Measurements from ENCODE around the gene RAB9A. TPM values are rescaled to one million over a fixed set of nuclear protein-coding genes. Genes with fewer than 3 reads are reported as not detected.

Gene RAB9A
- total RNA-seq, 4 donors from 2014 or later = 37.0 to 49.8 (median 45.1) TPM

DNA sequence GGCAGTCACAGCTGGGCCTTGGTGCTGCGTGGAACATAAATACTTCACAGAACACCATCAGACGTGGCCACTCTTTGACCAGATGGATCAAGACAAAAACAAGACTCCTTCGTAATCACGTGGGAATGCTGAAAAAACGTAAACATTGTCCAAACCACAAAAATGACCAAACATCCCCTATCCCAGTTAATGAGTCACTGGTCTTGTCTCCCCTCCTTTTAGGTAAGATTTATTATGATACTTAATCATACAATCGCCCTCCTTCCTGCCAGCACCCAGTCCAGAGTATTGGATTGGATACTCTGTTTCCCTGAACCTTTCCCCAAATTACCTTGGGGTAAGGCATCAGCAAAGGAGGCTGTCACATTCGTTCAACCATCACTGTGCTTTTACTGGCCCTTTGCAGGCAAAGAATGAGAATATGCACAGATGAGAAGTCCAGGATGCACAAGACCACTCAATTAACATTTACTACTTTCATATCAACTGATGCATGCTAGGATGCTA, 36.6 kb upstream of the RAB9A start:
- TF ChIP-seq CTCF (IDR thresholded peaks at IDR 0.05; ENCODE audit: low read depth) = no peak

DNA sequence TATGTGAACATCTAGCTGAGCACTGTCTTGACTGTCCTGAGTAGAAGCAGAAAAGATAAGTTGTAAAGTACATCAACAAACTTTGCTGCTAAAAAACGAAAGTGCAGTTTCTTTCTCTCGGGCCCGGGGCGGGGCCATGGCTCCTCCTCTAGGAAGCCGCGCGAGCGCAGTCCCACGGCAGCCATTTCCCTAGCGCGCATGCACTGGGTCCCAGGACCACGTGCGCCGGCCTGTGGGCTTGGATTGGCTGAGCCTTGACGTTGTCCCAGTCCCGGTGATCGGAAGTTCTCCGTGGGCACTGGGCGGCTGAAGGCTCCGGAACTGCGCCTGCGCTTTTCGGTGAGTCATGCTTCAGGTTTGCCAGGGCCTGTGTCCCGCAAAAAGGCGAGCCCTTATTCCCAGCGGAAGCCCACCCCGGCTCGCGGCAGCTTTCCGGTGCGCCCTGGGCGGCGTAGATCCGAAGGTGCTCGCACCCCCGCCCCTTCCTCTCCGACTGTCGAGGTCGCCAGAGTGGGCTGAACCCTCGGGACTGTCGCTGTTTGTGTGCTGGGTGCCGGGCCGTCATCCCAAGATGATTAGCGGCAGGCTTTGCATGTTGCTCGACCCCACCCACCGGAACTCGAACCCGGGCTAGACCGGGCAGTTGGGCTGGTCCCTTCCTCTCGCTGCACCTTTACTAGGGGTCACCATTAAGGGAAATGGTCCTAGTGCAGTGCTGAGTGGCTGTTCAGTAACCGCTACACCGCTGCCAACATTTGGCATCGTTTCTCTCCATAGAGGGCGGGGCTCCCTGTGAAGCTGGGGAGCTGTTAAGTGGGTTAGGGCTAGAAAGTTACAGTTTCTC, 35.9 kb upstream of the RAB9A start, which contains the start of gene TCEANC:
TSS of gene TCEANC (plus strand) at position 292 of the 844 bp plus-strand sequence. CDS start 9,368 bp downstream, outside the sequence.
- no peak for TF ChIP-seq CTCF (IDR thresholded peaks at IDR 0.05; ENCODE audit: low read depth)

GRCh38 chrX:13654116-13654515, 34.8 kb upstream of the RAB9A start:
- no peak for TF ChIP-seq CTCF (IDR thresholded peaks at IDR 0.05; ENCODE audit: low read depth)

GRCh38 chrX:13655674-13656073, 33.3 kb upstream of the RAB9A start:
- TF ChIP-seq CTCF (IDR thresholded peaks at IDR 0.05; ENCODE audit: low read depth) = no peak

- no peak for TF ChIP-seq CTCF (IDR thresholded peaks at IDR 0.05; ENCODE audit: low read depth)
These were observed 30.3 kb upstream of the RAB9A start for GRCh38 chrX:13658602-13659001.

DNA sequence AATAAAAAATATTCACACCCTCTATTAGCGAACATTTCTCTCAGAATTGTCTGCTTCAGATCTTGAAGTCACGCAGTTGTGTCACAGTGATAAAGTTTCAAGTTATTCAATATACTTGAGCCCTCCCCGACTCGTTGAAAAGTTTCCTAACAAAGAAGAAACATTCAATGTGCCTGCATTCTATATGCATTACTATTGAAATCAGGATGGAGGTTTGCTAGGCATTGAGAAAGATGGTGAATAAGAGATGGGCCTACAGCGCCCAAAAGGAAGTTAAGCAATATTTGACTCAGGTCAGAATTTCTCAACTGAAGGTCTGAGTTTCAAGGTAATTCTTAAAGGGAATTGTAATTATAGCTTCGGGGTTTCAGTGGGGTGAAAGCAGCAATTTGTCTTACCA, 29.9 kb upstream of the RAB9A start:
- no peak for TF ChIP-seq CTCF (IDR thresholded peaks at IDR 0.05; ENCODE audit: low read depth)

DNA sequence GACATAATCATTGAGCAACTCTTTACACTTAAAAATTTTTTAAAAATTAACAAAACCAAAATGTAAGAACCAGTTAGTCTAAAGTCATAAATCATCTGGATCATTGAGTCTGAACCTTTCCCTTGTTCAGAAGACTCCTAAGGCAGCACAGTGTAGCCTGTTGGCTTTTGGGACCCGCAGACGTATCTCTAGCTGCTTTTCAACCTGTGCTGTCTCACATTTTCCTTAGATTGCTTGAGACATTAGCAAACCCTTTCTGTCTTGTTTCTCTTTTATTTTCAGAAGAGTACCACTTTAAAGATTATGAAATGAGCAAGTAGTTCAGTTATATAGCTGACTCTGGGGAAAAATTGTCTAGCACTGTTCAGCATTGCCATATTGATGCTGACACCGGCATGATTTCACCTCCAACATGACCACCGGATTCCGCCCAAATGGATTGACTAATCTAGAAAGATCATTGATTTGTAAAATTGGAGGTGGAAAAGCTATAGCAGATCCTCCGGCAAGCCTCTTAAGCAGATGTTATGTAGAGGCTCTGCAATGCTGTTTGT, 27.1 kb upstream of the RAB9A start:
- TF ChIP-seq CTCF (IDR thresholded peaks at IDR 0.05; ENCODE audit: low read depth) = no peak

Measured in subcutaneous adipose tissue (tissue), 4 donors.